ENCODE results near the gene HTR3A. TPM values are rescaled to one million over a fixed set of nuclear protein-coding genes. Genes with fewer than 3 reads are reported as not detected.

HTR3A gene
- total and polyA plus RNA-seq, 5 experiments from 2014 or later: not detected

- POLR2A ChIA-PET: no interaction called here
- no peak for ATAC-seq
- H3K4me1 Mint-ChIP-seq: peaks cover 3 to 12% (median 9%) of the 10 kb centered on the region in 4 donors
- DNase-seq: no peak
- H3K4me3 Mint-ChIP-seq: no peak overlapping the region
- H3K27ac Mint-ChIP-seq: no peak overlapping the region
- no peaks in the 10 kb centered on the region for H3K9me3 Mint-ChIP-seq
- H3K36me3 Mint-ChIP-seq: no peaks in the 10 kb centered on the region
- H3K27me3 Mint-ChIP-seq: peaks cover 4 to 24% (median 12%) of the 10 kb centered on the region in 5 donors
Measured at GRCh38 chr11:114031967-114032320, 57.0 kb downstream of the HTR3A start.

DNA sequence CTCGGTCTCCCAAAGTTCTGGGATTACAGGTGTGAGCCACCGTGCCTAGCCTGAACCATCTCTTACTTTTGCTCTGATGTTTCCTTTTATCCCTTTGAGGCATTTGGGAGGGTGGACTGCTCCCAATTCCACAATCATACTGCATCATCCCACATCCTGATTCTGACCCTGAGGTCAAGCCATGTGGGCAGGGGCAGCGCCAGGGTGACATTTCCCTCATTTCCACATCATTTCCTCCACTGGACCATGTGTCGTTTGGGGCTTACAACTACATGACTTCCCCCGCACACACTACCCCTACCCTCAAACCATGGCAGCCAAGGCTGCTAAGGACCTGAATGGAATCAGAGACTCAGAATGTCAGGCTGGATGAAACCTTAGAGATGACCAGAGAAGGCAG, 58.2 kb downstream of the HTR3A start:
- no peaks in the 10 kb centered on the region for H3K36me3 Mint-ChIP-seq
- no peaks in the 10 kb centered on the region for H3K9me3 Mint-ChIP-seq
- peaks cover 4 to 11% (median 8%) of the 10 kb centered on the region in 4 donors for H3K4me1 Mint-ChIP-seq
- DNase-seq: no peak
- H3K27ac Mint-ChIP-seq: peak overlapping the region in 1 of 10 donors; percentile 19
- peaks cover 4 to 24% (median 12%) of the 10 kb centered on the region in 5 donors for H3K27me3 Mint-ChIP-seq
- POLR2A ChIA-PET: no interaction called here
- no peak for ATAC-seq
- H3K4me3 Mint-ChIP-seq: no peak overlapping the region

GRCh38 chr11:114033572-114033971, 58.7 kb downstream of the HTR3A start:
- no peak overlapping the region for H3K27ac Mint-ChIP-seq
- POLR2A ChIA-PET: no interaction called here
- no peaks in the 10 kb centered on the region for H3K36me3 Mint-ChIP-seq
- no peak for DNase-seq
- no peaks in the 10 kb centered on the region for H3K9me3 Mint-ChIP-seq
- peaks cover 4 to 24% (median 12%) of the 10 kb centered on the region in 5 donors for H3K27me3 Mint-ChIP-seq
- H3K4me3 Mint-ChIP-seq: no peak overlapping the region
- H3K4me1 Mint-ChIP-seq: peaks cover 4 to 11% (median 8%) of the 10 kb centered on the region in 4 donors
- no peak for ATAC-seq

GRCh38 chr11:114034956-114035355, 60.0 kb downstream of the HTR3A start:
- peak overlapping the region in 1 of 10 donors; percentile 68 for H3K27ac Mint-ChIP-seq

DNA sequence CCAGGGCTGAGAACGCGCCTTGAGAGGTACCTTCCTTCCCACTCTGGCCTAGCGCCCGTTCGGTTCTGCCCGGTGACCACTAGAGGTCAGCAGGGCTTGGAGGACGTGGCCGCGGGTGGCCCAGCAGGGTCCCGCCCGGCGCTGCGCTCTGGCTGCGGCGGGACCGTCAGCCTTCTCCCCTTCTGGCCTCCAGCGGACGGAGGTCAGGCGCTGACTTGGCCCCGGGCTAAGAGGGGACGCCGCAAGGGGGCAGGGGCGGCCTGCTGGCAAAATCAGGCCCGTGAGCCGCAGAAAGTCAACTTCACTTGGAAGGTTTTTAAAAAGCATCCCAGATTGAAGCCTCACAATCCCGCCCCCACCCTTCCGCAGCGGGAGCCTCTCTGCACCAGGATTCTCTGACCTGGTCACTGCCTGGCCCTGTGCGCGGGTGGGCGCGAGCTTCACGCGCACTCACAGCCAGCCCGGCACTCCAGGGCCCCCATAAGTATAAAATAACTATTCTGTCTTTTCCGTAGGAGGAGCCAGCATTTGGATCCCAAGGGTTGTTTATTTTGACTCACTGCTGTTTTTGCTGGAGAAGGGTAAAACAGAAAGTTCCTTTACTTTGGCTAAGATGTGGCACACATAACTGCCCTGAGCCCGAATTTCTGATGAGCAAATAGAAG, 61.4 kb downstream of the HTR3A start:
- Mint-ChIP-seq H3K27ac (no peak overlapping the region), H3K4me3 (peak overlapping the region in 6 of 10 donors; percentile 6 to 72 (median 30)), H3K9me3 (no peaks in the 10 kb centered on the region), H3K36me3 (no peaks in the 10 kb centered on the region), H3K27me3 (peaks cover 1 to 13% (median 6%) of the 10 kb centered on the region in 5 donors), H3K4me1 (peaks cover 4 to 11% (median 8%) of the 10 kb centered on the region in 4 donors)
- ATAC-seq: peak; percentile 73 to 84
- POLR2A ChIA-PET: interaction anchor here (1.7 to 2.8 kb wide), 2 partner anchors 159 to 225 kb away, joined by 10 to 14 read pairs; no protein-coding TSS in a partner anchor
- DNase-seq: peak; percentile 14 to 76 (median 50)

More at GRCh38 chr11:114034956-114035355, 60.0 kb downstream of the HTR3A start:
- DNase-seq: no peak
- ATAC-seq: no peak
- H3K4me1 Mint-ChIP-seq: peaks cover 4 to 11% (median 8%) of the 10 kb centered on the region in 4 donors
- POLR2A ChIA-PET: interaction anchor here (1.7 to 2.8 kb wide), 2 partner anchors 161 to 226 kb away, joined by 10 to 14 read pairs; no protein-coding TSS in a partner anchor
- peak overlapping the region in 2 of 10 donors; percentile 24 to 45 for H3K4me3 Mint-ChIP-seq
- no peaks in the 10 kb centered on the region for H3K9me3 Mint-ChIP-seq
- H3K36me3 Mint-ChIP-seq: no peaks in the 10 kb centered on the region
- H3K27me3 Mint-ChIP-seq: peaks cover 4 to 22% (median 12%) of the 10 kb centered on the region in 5 donors

- Mint-ChIP-seq H3K27me3 (peaks cover 1 to 13% (median 6%) of the 10 kb centered on the region in 5 donors), H3K36me3 (no peaks in the 10 kb centered on the region), H3K4me1 (peaks cover 4 to 11% (median 8%) of the 10 kb centered on the region in 4 donors), H3K27ac (no peak overlapping the region), H3K4me3 (peak overlapping the region in 2 of 10 donors; percentile 18 to 60), H3K9me3 (no peaks in the 10 kb centered on the region)
- ATAC-seq (no peak), DNase-seq (no peak)
- POLR2A ChIA-PET: interaction anchor here (1.7 to 2.8 kb wide), 2 partner anchors 159 to 224 kb away, joined by 10 to 14 read pairs; no protein-coding TSS in a partner anchor
Measured at GRCh38 chr11:114036958-114037357, 62.0 kb downstream of the HTR3A start.

DNA sequence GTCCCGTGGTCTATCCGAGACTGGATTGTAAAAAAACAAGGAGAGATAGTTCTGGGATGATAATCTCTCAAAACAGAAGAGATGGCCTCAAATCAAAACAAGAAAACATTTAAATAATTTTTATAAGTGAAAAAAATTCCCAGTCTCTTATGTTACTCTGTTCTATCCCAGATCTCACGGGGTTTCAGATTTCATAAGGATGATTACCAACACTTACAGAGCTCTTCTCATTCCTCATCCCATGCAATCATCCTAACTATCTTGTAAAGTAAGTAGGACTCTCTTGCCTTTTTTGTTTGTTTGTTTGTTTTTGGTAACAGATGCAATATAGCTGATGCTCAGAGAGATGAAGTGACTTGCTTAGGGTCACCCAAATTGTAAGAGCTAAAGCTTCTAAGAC, 64.6 kb downstream of the HTR3A start:
- peaks cover 0 to 9% (median 2%) of the 10 kb centered on the region in 5 donors for H3K27me3 Mint-ChIP-seq
- POLR2A ChIA-PET: no interaction called here
- ATAC-seq: no peak
- H3K4me3 Mint-ChIP-seq: no peak overlapping the region
- peaks cover 6 to 19% (median 16%) of the 10 kb centered on the region in 4 donors for H3K4me1 Mint-ChIP-seq
- no peak for DNase-seq
- no peaks in the 10 kb centered on the region for H3K9me3 Mint-ChIP-seq
- no peaks in the 10 kb centered on the region for H3K36me3 Mint-ChIP-seq
- H3K27ac Mint-ChIP-seq: peak overlapping the region in 3 of 10 donors; percentile 16 to 26 (median 19)

Other genes starting within 250 kb of the HTR3A start
- gene ZW10, start 201.4 kb upstream of the HTR3A start, total RNA-seq: 10 to 100 TPM in 1 of 2 experiments, 1 to 10 TPM in 1; 9.8 to 11.1 TPM
- 10 to 100 TPM; 14.7 to 16.3 (median 15.6) TPM for gene ZW10, start 201.4 kb upstream of the HTR3A start, polyA plus RNA-seq
- gene CLDN25, start 195.3 kb upstream of the HTR3A start, total RNA-seq: not detected
- gene CLDN25, start 195.3 kb upstream of the HTR3A start, polyA plus RNA-seq: not detected
- 10 to 100 TPM; 21.6 to 22.0 TPM for gene USP28, start 99.5 kb upstream of the HTR3A start, total RNA-seq
- gene USP28, start 99.5 kb upstream of the HTR3A start, polyA plus RNA-seq: 10 to 100 TPM; 13.7 to 69.1 (median 23.8) TPM
- gene HTR3B, start 70.3 kb upstream of the HTR3A start, total RNA-seq: not detected
- gene HTR3B, start 70.3 kb upstream of the HTR3A start, polyA plus RNA-seq: not detected
- gene ZBTB16, start 84.6 kb downstream of the HTR3A start, total RNA-seq: 1 to 10 TPM; 1.3 to 2.5 TPM
- 1 to 10 TPM in 2 of 3 donors, under 1 TPM in 1; 0.21 to 7.5 (median 4.4) TPM for gene ZBTB16, start 84.6 kb downstream of the HTR3A start, polyA plus RNA-seq

Data from naive thymus-derived CD8-positive, alpha-beta T cell (primary cell).